Glutamatergic neuron (in vitro differentiated cells): ENCODE measurements around the gene CPSF6. TPM values are rescaled to one million over a fixed set of nuclear protein-coding genes. Genes with fewer than 3 reads are reported as not detected.
"Not testable (repeated sequence)": the region's sequence is repeated elsewhere in the genome, so short reads cannot be mapped to it uniquely, and the experiment has no call there.

Source experiments
- DNase-seq: peaks from one replicate; pipeline ENCODE4 v3.0.0; 2022
- H3K27ac Mint-ChIP-seq: one replicate; pipeline ENCODE4 v1.8.0; 2020; ENCODE audit warnings: mild to moderate bottlenecking, mixed read lengths, inconsistent platforms; ENCODE audit not compliant: unreplicated experiment
- H3K27me3 Mint-ChIP-seq: one replicate; pipeline ENCODE4 v1.8.0; 2020; ENCODE audit warnings: mild to moderate bottlenecking, moderate library complexity, mixed read lengths, inconsistent platforms; ENCODE audit not compliant: unreplicated experiment
- H3K36me3 Mint-ChIP-seq: one replicate; pipeline ENCODE4 v1.8.0; 2020; ENCODE audit warnings: mild to moderate bottlenecking, mixed read lengths, inconsistent platforms; ENCODE audit not compliant: unreplicated experiment
- H3K4me1 Mint-ChIP-seq: one replicate; pipeline ENCODE4 v1.8.0; 2020; ENCODE audit warnings: mild to moderate bottlenecking, low read depth, mixed read lengths, inconsistent platforms; ENCODE audit not compliant: unreplicated experiment
- H3K4me3 Mint-ChIP-seq: one replicate; pipeline ENCODE4 v1.8.0; 2020; ENCODE audit warnings: mild to moderate bottlenecking, mixed read lengths, inconsistent platforms; ENCODE audit not compliant: unreplicated experiment
- H3K9me3 Mint-ChIP-seq: one replicate; pipeline ENCODE4 v1.8.0; 2020; ENCODE audit warnings: mild to moderate bottlenecking, moderate library complexity, mixed read lengths, inconsistent platforms; ENCODE audit not compliant: unreplicated experiment
- long read RNA-seq: library from polyadenylated mRNA; unstranded; transcript quantifications from one replicate; pipeline ENCODE4 v2.0.0, GENCODE V29; 2020; ENCODE audit not compliant: unreplicated experiment
- total RNA-seq: library from RNA; stranded (reverse); fragmentation: NEBNext Ultra II Directional; extraction: Animal tissue kit (Norgen Biotek cat#: 25700); gene quantifications from one replicate; pipeline ENCODE4 v1.2.1, GENCODE V29; 2021; ENCODE audit not compliant: unreplicated experiment
- TF ChIP-seq, protein P1 (sequence below): fragments of 200-600 bp; sonication (generic); IDR thresholded peaks from one replicate; pipeline ENCODE4 v1.5.0; 2021; ENCODE audit not compliant: partially characterized antibody, unreplicated experiment

The CPSF6 gene, protein sequence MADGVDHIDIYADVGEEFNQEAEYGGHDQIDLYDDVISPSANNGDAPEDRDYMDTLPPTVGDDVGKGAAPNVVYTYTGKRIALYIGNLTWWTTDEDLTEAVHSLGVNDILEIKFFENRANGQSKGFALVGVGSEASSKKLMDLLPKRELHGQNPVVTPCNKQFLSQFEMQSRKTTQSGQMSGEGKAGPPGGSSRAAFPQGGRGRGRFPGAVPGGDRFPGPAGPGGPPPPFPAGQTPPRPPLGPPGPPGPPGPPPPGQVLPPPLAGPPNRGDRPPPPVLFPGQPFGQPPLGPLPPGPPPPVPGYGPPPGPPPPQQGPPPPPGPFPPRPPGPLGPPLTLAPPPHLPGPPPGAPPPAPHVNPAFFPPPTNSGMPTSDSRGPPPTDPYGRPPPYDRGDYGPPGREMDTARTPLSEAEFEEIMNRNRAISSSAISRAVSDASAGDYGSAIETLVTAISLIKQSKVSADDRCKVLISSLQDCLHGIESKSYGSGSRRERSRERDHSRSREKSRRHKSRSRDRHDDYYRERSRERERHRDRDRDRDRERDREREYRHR
- 167 TPM for total RNA-seq
- long read RNA-seq, full-length matches to known transcripts = 31 of 53 reads
- long read RNA-seq, partial matches to known transcripts = 2 of 53 reads
- long read RNA-seq, other reads (novel, unspliced or antisense) = 20 of 53 reads

DNA sequence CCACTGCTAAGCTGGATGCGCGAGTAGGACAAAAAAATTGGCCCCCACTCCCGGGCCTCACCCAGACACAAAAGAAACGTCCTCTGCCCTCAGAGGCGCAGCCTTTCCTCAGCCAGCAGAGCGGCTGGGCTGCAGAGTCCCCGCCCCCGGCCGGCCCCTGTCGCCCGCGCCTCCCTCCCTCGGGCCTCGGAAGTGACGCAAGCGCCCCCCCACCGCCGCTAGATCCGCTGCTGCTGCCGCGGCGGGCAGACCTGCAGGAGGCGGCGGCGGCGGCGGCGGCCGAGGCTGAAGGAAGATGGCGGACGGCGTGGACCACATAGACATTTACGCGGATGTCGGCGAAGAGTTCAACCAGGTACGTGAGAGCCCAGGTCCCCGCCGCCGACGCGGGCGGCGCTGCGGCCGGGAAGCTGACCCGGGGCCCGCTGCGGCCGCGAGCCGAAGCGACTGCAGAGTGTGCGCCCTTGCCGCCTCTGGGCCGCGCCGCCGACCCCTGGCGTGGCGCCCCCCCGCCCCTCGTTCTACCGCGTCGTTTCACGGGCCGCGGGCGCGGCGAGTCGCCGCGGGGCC, at the start of gene CPSF6:
Gene CPSF6 (plus strand): TSS at position 218 of the 570 bp plus-strand sequence. CDS start 78 bp downstream, at position 296.
- Mint-ChIP-seq H3K36me3 (no peaks in the 10 kb centered on the region), H3K27me3 (peaks cover 9% of the 10 kb centered on the region), H3K9me3 (peaks cover 13% of the 10 kb centered on the region), H3K4me1 (peaks cover 16% of the 10 kb centered on the region), H3K27ac (peak within 1 kb of the TSS; percentile 100), H3K4me3 (peak within 1 kb of the TSS; percentile 100)
- peak; percentile 99 for DNase-seq
- TF ChIP-seq, protein P1, sequence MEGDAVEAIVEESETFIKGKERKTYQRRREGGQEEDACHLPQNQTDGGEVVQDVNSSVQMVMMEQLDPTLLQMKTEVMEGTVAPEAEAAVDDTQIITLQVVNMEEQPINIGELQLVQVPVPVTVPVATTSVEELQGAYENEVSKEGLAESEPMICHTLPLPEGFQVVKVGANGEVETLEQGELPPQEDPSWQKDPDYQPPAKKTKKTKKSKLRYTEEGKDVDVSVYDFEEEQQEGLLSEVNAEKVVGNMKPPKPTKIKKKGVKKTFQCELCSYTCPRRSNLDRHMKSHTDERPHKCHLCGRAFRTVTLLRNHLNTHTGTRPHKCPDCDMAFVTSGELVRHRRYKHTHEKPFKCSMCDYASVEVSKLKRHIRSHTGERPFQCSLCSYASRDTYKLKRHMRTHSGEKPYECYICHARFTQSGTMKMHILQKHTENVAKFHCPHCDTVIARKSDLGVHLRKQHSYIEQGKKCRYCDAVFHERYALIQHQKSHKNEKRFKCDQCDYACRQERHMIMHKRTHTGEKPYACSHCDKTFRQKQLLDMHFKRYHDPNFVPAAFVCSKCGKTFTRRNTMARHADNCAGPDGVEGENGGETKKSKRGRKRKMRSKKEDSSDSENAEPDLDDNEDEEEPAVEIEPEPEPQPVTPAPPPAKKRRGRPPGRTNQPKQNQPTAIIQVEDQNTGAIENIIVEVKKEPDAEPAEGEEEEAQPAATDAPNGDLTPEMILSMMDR = no peak

DNA sequence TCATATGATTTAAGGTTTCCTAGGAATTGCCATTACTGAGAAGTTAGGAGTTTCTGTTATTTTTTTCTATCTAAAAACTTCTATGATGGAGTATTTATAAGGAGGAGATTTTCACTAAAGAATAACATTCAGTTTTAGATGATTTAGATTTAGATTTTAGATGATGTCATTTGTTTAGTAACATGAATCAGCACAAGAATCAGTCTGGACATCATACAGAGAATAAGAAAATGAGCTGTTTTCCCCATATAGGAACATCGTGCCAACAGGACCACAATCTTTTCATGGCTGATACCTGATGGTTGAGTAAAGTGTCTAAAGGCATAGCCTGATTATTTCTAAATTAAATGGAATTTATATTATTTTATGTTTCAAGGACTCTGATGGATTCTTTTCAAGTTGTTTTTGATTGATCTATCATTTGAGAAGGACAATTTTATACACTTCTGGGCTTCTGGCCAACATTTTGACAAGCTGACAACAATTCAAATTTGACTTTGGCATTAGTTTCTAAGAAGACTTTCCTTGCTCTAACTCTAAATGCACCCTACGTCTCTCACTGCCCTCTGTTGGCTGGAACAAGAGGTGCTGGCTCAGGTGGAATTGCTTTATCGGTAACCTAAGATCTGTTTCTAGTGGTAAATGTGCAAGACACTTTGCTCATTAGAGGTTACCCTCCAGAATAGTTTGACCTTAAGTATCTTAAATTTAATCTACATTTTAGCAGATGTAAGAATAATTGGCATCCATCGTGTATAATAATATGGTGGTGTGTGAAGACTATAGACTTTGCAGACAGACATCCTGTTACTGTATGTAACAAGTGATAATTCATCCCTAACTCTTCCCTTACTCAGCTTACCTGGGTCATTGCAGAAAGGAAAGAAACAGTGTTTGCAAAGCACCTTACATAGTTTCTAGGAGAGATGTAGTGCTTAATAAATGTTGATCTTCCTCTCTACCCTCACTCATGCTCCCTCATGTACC, 42.8 kb upstream of the CPSF6 start:
- Mint-ChIP-seq H3K36me3 (peaks cover 33% of the 10 kb centered on the region), H3K9me3 (peaks cover 14% of the 10 kb centered on the region), H3K27me3 (peaks cover 2% of the 10 kb centered on the region), H3K4me1 (no peaks in the 10 kb centered on the region), H3K27ac (no peak overlapping the region), H3K4me3 (no peak overlapping the region)
- DNase-seq = no peak
- TF ChIP-seq, protein P1 = no peak

DNA sequence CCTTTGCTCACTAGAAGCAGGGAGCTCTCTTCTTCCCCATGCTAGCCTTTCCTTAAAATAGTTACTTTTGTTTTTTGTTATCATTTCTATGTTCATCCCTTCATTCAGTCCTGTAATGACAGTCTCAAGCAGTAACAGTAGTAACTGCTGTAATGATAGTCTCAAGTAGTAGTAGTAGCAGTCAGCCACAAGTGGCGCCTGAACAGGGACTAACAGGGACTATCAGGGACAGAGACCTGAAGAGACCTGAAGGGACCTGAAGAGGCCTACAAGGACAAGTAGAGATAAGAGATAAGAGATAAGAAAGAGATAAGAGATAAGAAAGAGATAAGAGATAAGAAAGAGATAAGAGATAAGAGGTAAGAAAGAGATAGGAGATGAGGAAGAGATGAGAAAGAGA, 39.4 kb upstream of the CPSF6 start:
- H3K4me1 Mint-ChIP-seq, H3K27ac Mint-ChIP-seq, H3K4me3 Mint-ChIP-seq, H3K27me3 Mint-ChIP-seq, DNase-seq: not testable (repeated sequence)
- H3K9me3 Mint-ChIP-seq = peaks cover 14% of the 10 kb centered on the region
- H3K36me3 Mint-ChIP-seq = peaks cover 37% of the 10 kb centered on the region

DNA sequence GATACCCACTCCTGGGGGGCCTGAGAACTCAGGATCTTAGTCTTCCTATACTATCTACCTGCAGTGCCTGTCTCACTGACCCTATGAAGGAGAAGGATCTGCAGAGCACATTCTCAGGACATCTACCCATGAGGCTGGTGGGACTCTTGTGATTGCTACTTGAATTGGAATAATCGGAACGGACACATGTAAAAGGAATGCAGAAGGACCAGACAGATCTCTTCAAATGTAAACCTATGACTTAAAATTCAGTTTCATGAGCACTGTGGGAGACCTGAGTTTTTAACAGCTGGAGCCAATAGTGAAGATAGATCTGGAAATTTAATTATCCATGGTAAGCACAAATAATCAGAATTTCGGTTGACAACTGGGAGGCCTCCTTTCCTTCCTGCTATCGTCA, 35.2 kb upstream of the CPSF6 start:
- H3K27ac Mint-ChIP-seq = no peak overlapping the region
- no peak overlapping the region for H3K4me3 Mint-ChIP-seq
- TF ChIP-seq, protein P1 = no peak
- DNase-seq = no peak
- H3K27me3 Mint-ChIP-seq = peaks cover 2% of the 10 kb centered on the region
- peaks cover 45% of the 10 kb centered on the region for H3K36me3 Mint-ChIP-seq
- H3K4me1 Mint-ChIP-seq = no peaks in the 10 kb centered on the region
- H3K9me3 Mint-ChIP-seq = peaks cover 10% of the 10 kb centered on the region

DNA sequence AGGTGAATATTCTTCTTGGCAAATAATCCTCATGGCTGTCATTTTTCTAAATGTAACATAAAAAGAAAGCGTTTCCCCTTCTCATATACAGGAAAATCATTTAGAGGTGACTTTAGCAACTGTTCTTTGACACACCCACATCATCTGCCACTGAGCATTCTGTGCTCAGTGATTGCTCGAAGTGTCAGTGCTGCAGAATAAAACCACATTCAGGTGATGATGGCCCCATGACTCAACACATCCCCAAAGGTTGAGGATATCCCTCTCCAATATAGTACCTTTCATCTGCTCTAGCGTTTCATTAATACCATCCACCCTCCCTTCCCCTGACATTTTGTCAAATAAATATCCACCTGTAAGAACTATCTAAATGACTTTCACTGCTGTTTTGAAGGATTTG, 28.7 kb upstream of the CPSF6 start:
- no peak overlapping the region for H3K4me3 Mint-ChIP-seq

More for the DNA sequence above, 28.7 kb upstream of the CPSF6 start:
- Mint-ChIP-seq H3K27me3 (no peaks in the 10 kb centered on the region), H3K36me3 (peaks cover 13% of the 10 kb centered on the region), H3K9me3 (no peaks in the 10 kb centered on the region), H3K4me1 (no peaks in the 10 kb centered on the region), H3K27ac (no peak overlapping the region)
- TF ChIP-seq, protein P1 = no peak
- DNase-seq = no peak
